NCI-H1092 (cell line): ENCODE data around the gene BCKDHB.
A peak's percentile ranks its signal among the peaks of the same experiment; 100 is the strongest.
"Not testable (repeated sequence)": the region's sequence is repeated elsewhere in the genome, so short reads cannot be mapped to it uniquely, and the experiment has no call there.

Experiments
- DNase-seq: peaks from one replicate; lab custom pipeline; 2025; lab: John Stamatoyannopoulos, UW

BCKDHB gene

GRCh38 chr6:80263585-80263984 is 157.1 kb downstream of the BCKDHB start:
- DNase-seq: no peak

- DNase-seq: no peak
These were observed 162.6 kb downstream of the BCKDHB start for GRCh38 chr6:80268865-80269730.

DNA sequence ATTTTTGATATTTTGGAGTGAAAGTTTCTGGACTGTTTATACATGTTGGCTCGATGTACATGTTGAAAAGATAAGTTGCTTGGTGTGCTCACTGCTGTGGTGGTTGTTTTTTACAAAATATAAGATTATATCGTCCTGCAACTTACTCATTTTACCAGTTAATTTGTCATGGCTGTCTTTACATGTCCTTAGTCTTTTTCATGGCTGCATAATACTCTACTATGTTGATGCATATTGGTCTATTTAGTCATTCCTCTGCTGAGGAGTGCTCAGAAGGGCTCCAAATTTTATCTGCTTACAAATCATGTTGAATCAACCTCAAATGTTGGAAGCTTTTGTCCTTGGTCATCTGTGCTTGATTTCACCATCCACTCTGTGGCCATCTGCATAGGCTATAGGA is 164.6 kb downstream of the BCKDHB start:
- no peak for DNase-seq

- DNase-seq: no peak
These were observed 166.5 kb downstream of the BCKDHB start for GRCh38 chr6:80272988-80273387.

DNA sequence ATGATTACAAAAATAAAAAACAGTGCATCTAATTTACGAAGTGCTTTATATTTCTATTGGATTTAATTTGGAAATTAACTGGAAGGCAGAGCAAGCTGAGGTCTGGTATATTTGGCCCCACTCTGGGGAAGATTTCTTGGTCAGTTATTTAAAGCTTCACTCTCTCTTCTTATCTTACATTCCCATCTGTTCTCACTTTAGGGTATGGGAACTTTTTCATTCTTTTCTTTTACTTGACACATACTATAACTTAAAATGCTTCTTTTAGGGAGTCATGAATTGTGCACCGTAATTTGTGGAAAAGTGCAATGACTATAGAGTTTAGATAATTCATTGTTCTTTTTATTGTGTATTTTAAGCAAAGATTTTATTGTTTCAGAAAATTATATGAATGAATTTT is 170.4 kb downstream of the BCKDHB start:
- no peak for DNase-seq

DNA sequence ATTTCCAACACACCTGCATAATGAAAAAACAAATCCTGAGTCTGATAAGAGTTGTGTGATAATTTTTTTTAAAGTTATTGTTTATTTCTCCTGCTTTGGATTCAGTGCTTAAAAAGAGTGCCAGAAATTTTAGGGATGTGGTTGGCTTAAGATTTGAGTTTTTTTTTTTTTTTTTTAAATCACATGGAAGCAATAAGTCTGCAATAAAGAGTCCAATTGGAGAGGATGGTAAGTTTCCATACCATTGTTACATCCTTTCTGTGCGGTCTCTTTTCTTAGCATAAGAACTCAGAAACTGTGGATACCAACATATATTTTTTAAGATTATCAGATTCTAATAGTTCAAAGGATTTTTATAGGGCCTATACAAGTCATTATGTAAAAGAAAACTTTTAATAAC is 171.0 kb downstream of the BCKDHB start:
- DNase-seq: no peak

DNA sequence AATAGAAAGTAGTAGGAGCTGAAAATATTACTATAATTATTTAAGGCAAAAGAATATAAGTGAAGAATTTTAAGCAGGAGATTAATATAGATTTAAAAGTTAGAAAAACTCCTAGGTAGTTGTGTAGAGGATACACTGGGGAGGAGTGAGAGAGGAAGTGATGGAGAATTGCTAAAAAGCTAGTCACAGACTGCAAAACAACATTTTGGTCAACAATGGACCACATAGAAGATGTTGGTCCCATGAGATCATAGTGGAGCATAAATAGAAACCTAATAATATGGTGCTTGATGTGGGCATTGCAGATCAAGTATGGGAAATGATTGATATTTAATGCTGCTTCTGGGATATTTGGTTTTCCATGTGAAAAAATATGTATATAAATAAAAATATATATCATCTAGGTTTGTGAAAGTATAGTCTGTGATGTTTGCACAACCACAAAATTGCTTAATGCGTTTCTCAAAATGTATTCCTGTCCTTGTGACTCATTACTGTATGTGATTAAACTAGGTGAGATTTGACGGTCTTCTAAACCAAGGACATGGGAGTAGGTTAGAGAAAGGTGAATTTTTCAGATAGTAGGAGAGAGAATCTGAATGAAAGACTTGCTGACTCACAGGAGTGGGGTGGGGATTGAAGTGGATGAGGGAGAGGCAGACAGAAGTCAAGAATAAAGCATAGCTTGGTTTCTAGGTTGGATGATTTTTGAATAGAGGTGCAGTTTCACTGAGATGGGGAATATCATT is 174.0 kb downstream of the BCKDHB start:
- DNase-seq: no peak

DNA sequence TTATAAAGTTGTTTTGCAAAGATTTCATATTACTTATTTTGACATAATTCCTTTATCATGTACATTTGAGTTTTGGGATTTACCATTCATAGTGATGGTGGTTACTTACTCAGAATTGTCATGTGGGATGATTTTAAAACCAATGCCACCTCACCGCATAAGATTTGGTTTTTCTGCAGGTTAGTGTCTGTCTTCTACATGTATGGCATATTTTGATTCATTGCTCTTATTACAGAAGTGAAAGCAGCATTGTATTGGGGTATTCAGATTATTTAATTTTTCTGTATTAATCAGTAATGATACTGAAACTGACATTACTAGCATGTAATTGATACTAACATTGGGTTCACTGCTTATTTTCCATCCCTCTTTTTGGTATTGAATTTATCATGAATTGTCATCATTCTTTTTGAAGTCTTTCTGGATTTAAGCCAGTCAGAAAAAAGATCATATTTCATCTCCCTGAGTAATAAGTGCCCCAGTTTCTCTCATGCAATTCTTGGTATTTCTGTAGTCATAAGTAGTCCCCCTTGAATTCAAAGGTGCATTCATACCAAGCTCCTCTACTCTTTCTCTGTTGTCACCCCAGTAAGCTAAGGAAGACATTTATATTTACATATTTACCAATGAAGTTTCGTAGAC is 176.6 kb downstream of the BCKDHB start:
- no peak for DNase-seq

GRCh38 chr6:80287112-80287511 is 180.6 kb downstream of the BCKDHB start:
- no peak for DNase-seq

DNA sequence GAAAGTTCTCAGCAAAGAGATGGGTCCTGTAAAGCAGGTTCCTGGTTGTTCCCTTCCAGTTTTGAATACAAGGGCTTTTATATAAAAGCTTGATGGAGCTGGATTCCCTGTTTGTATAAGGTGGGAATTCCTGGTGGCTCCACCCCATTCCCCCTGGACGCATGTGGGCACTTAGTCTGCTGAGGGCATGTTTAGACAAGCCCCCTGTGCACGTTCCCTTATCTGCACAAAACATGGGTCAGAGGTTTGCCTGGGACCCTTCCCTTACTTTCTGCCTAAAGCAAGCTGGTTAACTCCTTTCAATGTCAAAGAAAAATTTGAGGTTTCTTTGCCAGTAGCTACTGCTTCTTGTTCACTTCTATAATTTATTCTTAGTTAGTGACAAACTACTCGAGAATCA is 181.1 kb downstream of the BCKDHB start:
- no peak for DNase-seq

DNA sequence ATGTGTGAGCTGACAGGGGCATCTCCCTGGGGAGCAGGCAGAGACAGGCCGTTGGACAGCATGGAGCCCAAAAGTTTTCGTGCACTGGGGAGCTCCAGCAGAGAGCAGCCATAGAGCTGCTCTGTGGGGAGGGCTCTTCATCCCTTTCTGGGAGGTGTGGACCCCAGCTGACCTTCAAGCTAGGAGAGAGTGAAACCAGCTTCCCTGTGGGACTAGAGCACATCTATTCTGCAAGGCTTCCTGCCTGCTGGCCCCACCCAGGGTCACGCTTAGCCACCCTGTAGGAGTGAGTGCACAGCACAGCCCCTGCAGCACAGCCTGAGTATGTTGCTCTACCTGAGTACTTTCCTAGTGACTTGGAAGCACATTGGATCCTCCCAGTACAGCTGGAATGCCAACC is 183.3 kb downstream of the BCKDHB start:
- DNase-seq: no peak

- not testable (repeated sequence) for DNase-seq
These were observed 188.1 kb downstream of the BCKDHB start for GRCh38 chr6:80294531-80294930.

DNA sequence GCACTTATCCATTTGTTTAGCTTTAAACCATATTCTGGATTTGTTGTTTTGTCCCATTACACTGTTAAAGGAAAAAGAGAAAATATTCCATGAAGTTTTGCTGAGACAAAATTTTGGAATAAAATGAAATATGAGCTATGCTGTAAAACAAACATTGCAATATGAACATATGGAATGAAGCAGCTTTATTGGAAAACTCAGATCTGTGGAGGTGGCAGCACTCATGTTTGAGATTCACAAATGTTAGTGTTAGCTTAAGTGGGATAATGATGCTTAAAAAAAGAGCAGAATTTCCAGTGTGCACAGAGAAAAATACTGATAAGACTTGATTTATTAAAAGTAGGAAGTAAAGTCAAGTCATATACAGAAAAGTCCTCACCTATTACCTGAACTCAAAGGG is 196.2 kb downstream of the BCKDHB start:
- no peak for DNase-seq

DNA sequence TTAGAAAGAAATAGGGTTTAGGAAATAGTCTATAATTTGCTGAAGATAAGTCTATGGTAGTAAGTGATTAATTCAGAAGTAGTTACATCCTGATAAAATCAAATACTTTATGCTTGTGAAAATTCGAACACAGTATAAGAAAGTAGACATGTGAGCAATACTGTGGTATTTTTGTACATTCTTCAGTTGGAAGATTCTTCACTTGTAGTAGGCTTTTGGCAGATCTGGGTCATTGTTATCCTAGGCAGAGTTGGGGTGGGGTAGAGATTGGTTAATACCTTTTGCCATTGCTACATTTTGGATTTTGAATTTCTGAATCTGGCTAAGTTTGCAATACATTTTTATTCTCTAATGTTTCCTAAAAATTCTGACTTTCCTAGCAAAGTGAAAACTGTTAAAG is 197.5 kb downstream of the BCKDHB start:
- no peak for DNase-seq

DNA sequence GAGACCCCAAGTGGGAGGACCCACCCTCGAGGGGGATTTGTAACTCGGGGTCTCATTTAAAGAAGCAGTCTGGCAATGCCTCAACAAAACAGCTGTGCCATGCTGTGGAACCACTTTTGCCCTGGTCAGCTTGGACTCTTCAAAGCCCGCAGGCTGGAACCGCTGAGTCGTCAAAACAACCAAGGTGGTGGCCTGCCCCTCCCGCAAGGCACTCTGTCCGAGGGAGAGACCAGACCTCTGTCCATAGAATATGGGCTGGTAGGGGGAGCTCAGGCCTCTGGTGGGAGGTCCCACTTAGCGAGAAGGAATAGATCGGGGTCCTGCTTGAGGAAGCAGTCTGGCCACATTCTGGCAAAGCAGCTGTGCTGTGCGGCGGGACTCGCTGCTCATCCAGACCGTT is 208.1 kb downstream of the BCKDHB start:
- DNase-seq: no peak

DNA sequence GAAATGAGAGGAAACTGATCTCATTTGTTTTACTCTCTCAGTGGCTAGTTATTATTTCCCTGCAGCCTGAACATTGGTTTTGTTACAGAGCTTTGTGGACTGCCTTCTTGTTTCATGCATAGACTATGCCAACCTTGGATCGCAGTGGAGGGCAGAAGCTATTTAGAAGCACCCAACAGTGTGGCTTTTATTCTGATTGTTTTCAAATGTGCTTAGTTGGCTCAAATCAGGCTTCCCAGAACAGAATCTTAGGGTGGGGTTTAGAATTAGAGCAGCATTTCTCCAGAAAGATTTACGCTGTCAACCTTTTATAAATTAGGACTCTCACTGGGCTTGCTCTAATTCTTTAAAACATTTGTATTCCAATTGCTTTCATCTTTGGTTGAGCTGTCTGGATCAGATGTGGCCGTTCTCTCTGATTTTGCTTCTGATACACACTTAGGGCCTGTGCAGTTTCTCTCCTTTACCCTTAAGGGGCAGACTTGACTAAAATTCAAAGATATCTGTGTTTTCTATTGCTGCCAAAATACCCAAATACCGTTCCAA is 210.3 kb downstream of the BCKDHB start:
- no peak for DNase-seq

- DNase-seq: no peak
These were observed 212.7 kb downstream of the BCKDHB start for GRCh38 chr6:80319196-80319595.

GRCh38 chr6:80321011-80321410 is 214.5 kb downstream of the BCKDHB start:
- no peak for DNase-seq

- DNase-seq: no peak
These were observed 219.3 kb downstream of the BCKDHB start for GRCh38 chr6:80325742-80326141.

DNA sequence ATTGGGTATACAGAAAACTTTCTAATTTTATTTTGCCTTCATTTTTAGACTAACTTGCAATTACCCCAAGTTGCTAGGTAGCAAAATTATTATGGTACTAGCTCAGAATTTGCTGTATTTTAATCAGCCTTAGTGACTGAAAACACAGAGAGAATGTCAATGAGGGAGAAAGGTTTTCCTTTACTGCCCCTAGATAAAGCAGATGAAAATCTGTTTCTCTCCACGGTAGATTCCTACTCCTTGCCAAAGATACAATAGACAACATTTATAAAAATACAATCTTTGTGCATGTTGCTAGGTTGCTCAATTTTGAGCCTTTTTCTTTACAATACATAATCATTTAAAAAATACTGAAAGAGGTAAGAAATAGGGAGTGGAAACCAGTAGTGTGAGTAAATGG is 222.2 kb downstream of the BCKDHB start:
- no peak for DNase-seq

- no peak for DNase-seq
These were observed 223.0 kb downstream of the BCKDHB start for GRCh38 chr6:80329496-80329895.

GRCh38 chr6:80330961-80331360 is 224.5 kb downstream of the BCKDHB start:
- no peak for DNase-seq

- DNase-seq: peak; percentile 52
These were observed 225.1 kb downstream of the BCKDHB start for GRCh38 chr6:80331522-80331921.
